Measurements from ENCODE around the gene NET1.
"Not testable (repeated sequence)": the region's sequence is repeated elsewhere in the genome, so short reads cannot be mapped to it uniquely, and the experiment has no call there.

Gene NET1

DNA sequence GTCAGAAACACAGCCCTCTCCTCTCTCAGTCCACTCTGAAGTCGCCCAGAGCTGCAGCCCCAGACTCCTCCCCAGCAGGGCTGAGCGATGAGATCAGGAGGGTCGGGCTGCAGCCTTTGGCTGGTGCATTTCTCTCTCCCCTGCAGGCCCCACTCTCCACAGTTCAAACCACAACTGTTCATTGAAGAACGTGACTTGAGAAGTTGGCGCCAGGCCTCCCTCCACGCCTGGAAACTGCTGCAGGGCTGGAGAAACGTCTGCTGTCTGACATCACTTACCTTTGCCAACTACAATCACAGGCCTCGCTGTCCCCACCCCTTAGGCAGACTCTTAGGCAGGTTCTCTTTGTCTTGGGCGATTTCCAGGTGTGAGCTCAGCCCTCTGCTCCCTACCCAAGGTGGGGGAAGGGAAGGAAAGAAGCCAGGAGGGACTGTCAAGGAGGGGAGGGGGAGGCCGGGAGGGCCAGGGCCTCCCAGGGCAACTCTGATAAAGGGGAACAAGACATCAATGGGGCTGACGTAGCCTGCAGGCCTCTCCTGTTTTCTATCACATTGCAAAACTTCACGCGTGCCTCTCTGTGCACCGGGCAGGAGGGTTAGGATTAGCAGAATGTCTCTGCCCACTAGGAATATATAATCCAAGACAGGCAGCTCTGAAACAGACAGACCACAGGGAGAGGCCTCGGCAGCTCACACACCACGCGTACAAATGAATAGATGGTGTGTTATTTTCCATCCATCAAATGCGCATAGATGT, 54.3 kb downstream of the NET1 start:
- DNase-seq = peak; percentile 89

DNA sequence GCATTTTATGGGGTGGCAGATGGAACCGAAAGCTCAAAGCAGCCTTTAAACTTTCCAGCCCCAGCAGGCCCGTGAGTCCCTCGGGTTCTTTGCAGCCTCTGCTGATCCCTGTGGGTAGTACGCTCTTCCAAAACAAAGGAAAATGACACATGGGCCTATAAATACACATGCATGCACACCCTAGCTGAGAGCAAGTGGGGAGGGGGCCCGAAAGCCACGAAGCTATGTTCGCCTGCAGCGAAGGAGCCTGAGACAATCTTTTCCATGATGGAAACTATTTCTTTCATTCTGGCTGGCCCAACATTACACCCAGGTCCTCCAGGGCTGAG, 54.8 kb downstream of the NET1 start:
- DNase-seq = peak; percentile 29

DNA sequence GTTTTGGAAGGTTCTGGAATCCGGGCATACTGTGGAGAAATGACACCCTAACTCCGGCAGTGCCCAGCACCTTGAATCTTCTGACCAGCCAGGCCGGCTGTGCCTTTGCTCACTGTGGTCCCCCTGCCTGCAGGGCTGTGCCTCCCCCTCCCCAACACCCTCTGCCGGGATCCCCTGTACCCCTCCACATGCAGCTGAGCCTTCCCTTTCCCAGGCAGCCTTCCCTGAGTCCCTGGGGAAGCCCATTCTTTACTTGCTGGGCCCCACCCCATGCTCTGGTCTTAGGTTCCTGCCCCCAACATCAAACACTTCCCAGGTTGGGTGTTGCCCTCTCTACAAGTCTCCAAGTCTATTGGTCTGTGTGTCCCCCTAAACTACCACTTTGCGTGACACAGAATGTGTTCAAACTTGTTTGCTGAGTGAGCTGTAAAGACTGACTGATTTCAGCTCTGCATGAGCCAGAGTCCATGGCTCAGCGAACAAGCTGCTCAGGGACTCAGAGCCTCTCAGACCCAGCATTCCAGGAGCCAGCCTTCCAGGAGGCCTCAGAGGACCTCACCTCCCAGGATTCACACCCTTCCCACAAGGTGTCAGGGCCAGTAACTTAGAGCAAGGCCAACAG, 55.4 kb downstream of the NET1 start:
- DNase-seq = no peak

GRCh38 chr10:5468262-5469106, 56.1 kb downstream of the NET1 start:
- DNase-seq = no peak

DNA sequence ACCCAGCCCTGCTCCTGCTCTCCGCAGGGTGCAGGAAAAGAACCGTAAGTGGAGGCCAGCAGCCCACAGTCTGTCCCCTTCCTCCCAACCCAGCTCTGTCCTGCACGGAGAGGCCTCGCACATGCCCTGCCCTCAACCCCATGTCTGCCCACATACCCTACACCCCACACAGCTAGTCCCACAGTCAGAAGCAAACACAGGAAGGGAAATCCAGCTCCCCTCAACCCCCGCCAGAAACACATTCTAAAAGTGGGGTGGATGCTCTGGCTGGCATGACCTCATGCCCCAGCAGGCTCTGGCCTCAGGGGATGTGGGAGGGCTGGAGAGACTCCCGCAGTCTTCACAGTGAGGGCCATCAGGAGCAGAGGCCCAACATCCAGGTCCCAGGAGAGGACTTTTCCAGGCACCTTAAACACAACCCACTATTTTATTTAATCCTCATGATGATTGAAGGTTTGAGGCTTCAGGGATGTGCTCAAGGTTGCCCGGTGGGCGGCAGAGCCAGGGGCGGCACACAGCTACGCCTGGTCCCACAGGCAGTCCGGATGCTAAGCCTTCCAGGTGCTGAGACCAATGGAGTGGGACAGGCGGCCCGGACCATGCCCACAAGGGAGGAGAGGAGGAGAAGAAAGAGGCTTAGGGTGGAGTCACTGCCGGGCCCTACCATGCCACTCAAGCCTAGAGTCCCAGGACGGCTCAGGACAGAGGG, 57.1 kb downstream of the NET1 start:
- DNase-seq = no peak

DNA sequence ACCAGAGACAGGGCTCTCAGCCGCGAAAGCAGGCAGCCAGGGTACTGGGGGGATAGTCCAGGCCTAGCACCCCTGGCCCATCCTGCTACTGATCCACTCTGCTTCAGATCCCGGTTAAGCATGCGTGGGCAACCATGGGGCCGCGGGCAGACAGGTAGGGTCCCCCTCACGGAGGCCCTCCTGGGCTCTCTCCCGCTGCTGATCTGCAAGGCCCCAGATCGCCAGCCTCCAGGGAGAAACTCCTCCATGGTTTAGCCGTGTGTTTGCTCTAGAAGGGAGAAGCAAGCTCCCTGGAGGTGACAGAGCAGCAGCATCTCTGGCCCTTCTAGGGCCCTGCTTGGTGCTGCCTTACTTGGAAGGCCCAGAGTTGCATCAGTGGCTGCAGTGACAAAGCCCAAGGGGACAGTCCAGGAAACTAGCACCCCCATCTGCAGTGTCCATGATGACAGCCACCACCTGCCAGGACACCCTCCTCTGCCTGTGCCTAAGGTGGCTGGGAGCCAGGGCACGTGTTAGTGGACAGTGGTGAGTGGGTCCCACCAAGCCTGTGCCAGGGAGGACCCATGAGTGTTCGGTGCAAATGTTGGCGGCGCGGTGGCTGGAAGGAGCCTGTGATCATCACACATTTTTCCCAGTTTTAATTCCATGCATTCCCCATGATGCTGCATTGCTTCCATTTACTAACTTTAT, 57.9 kb downstream of the NET1 start:
- DNase-seq = no peak

- DNase-seq = not testable (repeated sequence)
Observed at GRCh38 chr10:5474642-5475041, 62.3 kb downstream of the NET1 start.

- DNase-seq = not testable (repeated sequence)
Observed at GRCh38 chr10:5475088-5475487, 62.7 kb downstream of the NET1 start.

DNA sequence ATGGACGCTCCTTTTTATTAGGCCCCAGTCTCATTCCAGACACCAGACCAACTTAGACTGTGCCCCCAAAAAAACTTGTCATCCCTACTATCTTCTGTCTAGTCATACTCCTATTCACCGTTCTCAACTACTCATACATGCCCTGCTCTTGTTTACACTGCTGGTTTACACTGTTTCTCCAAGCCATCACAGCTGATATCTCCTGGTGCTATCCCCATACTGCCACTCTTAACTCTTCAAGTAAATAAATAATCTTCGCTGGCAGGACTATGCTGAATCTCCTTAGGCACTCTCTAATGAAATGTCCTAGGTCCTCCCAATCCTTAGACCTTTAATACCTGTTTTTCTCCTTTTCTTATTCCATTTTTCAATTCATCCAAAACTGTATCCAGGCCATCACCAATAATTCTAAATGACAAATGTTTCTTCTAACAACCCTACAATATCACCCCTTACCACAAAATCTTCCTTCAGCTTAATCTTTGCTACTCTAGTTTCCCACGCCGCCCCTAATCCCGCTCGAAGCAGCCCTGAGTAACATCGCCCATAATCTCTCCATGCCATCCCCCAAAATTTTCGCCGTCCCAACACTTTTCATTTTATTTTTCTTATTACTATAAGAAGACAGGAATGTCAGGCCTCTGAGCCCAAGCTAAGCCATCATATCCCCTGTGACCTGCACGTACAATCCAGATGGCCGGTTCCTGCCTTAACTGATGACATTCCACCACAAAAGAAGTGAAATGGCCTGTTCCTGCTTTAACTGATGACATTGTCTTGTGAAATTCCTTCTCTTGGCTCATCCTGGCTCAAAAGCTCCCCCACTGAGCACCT, 63.8 kb downstream of the NET1 start:
- DNase-seq = not testable (repeated sequence)

- DNase-seq = no peak
Observed at GRCh38 chr10:5476918-5477525, 64.7 kb downstream of the NET1 start.

DNA sequence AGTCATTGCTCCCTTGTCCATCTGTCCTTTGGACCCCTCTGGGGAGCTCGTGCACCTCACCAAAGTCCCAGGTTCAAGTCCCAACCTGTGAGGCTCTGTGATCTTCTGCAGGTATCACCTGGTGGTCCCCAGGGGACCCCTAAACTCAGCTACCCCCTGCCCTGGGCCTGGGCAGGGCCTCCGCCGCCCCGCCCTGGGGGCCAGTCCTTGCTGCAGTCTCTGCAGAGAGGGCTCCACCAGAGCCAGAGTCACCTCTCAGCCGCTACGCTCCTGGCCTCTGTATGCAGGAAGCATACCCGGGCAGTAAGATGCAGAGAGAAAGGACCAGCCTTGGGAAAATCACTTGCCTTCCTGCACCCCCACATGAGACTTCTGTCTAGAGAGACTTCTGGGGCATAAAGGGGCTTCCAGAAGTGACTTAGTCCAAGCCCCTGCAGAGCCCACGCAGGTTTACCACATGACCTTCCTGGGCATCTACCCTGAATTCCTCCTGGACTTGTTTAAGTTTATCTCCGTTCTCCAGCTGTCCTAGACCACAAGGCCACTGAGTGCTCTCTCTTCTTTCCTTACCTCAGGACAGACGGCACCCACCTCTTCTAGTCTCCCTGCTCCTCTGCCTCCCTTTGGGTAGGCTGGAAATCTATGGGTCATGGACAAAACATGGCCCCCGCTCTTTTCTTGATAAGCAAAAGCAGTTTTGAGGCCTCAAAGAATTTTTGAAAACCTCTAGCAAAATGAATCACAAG, 65.8 kb downstream of the NET1 start:
- no peak for DNase-seq

DNA sequence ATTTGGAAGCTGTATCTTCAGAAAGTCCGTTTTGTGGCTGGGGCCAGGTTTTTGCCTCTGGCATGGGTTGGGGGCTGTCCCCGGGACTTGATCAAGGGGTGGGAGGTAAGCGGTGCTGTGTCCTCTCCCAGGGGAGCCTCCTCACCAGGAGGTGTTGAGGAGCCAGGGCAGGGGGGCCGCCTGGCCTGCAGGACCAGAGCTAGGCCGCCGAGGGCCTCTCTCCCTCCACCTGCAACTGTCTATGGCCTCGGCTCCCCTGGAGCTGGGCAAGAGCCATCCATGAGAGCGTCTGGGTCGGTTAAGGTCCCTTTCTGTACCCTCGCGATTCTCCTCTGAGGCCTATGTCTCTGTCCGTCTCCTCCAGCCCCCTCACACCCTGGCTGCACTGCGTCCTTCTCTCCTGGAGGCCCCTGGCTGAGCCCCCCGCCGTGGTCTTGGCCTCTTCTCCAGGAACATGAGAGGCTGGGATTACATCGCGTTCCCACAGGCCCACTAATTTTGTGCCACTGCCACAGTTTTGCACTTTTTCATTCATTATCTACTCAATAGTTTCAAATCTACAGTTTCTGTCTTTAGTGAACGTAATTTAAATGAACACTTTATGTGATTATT, 66.4 kb downstream of the NET1 start:
- no peak for DNase-seq

DNA sequence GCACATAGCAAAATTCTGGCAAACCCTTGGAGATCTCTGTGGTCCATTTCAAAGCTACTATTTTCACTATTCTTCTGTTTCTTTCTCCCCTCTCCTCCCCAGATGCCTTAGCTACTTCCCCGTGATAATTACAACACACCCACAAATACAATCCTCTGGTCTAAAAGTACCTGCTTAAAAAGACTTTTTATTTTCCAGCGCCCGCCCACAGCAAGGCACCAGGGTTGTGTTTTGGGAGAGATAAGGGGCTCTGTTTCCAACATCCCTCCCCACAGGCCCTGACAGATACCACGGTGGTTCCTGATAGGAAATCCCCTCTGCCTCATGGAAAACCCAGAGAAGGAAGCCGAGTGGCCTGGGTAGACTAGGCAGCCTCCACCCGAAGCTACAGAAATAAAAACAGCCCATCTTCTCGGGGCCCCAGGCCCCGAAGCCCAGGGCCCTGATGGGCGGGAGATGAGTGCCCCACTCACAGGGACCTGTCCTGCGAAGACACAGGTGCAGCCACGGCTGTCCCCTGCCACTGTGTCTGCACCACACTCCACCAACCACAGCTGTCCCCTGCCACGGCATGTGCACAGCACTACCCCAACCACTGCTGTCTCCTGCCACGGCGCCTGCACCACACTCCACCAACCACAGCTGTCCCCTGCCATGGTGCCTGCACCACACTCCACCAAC, 67.3 kb downstream of the NET1 start:
- DNase-seq = no peak

DNA sequence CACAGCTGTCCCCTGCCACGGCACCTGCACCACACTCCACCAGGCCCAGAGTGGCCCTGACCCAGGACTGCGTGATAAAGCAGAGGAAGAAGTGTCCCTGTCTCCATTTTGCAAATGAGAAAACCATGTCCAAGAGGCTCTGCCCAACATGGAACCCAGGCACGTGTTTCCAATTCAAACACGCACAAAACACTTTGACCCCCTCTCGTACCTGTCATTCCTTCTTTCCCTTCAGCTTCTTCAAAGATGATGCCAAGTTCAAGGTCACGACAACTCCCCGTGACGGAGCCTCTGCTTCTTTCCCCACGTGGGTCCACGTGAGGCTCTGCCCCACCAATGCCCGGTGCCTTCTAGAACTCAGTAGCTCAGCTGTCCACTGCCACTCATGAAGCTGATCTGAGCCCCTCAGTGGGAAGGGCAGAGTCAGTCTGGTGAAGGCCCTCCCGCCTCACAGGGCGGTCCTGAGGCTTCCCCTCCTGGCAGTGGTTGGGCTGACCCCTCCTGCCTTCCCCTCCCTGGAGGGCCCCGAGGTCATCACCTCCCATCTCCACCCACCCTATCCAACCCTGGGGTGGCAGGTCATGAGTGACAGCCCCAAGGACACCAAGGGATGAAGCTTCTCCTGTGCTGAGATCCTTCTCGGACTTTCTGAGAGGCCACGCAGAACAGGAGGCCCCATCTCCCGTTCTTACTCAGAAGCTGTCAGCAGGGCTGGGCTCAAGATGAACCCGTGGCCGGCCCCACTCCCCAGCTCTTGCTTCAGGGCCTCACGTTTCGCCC, 68.0 kb downstream of the NET1 start:
- DNase-seq = no peak

DNA sequence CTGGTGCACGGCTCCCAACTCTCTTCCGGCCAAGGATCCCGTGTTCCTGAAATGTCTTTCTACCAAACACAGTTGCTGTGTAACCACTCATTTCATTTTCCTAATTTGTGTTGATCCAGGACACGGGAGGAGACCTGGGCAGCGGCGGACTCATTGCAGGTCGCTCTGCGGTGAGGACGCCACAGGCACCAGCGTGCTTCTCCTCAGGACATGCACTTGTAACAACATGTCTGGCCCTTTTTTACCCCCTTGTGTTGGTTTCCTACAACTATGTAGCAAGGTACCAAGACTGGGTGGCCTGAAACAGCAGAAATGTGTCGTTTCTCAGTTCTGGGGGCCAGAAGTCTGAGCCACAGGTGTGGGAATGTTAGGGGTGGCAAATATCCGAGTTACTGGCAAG, 68.8 kb downstream of the NET1 start:
- no peak for DNase-seq

GRCh38 chr10:5482016-5482415, 69.7 kb downstream of the NET1 start:
- DNase-seq = no peak

GRCh38 chr10:5484205-5484604, 71.8 kb downstream of the NET1 start:
- DNase-seq = peak; percentile 6

- DNase-seq = no peak
Observed at GRCh38 chr10:5485290-5485689, 72.9 kb downstream of the NET1 start.

All from fibroblast of skin of right quadriceps (primary cell).